HCT116 (cell line): ENCODE measurements around the gene RBM14. TPM values are rescaled to one million over a fixed set of nuclear protein-coding genes. Genes with fewer than 3 reads are reported as not detected.

Experiments
- ATAC-seq: fragments of 200-7000 bp; cut with Tn5 transposase; 2 replicates; pipeline ENCODE4 v1.9.1; 2020; ENCODE audit warnings: mild to moderate bottlenecking, moderate library complexity
- BruUV-seq: library from RNA; stranded (reverse); fragments of 400-500 nt; replicated peaks from 2 replicates; lab custom pipeline; 2021; lab: Mats Ljungman, UMichigan
- CTCF ChIA-PET: fragments of 300-600 bp; sonication (Branson Sonifier 250); formaldehyde crosslinking; loops from one replicate; lab custom pipeline; 2021; ENCODE audit warnings: antibody characterized with exemption; lab: Charles Lee
- POLR2A ChIA-PET: fragments of 300-600, 350-600 bp; sonication (Branson Sonifier 250); formaldehyde crosslinking; loops from one replicate; lab custom pipeline; 2021; ENCODE audit warnings: antibody characterized with exemption; lab: Charles Lee
- RAD21 ChIA-PET, 2 experiments: fragments of 300-600 bp; sonication (Branson Sonifier 250); formaldehyde crosslinking; loops; one replicate each; lab custom pipeline; 2023; ENCODE audit warnings: low total read pairs in 2 of 2; ENCODE audit not compliant: uncharacterized antibody in 2 of 2, unreplicated experiment in 2 of 2, low non-redundant PET in 1 of 2; lab: Charles Lee
- DNase-seq: peaks from one replicate; pipeline ENCODE4 v3.0.0-alpha.2; 2010; ENCODE audit warnings: low read depth, low spot score
- H2AFZ ChIP-seq: fragments of 200-600 bp; shearing (Covaris generic), sonication (generic); 2 replicates; pipeline ENCODE4 v1.6.1; 2017; ENCODE audit warnings: low read depth, mixed run types, mixed read lengths, antibody characterized with exemption, low read length; ENCODE audit not compliant: poor library complexity, severe bottlenecking
- H3K27ac ChIP-seq: 2 replicates; pipeline ENCODE4 v1.5.1; 2012; ENCODE audit warnings: low read depth, low read length
- H3K27me3 ChIP-seq: fragments of 200-600 bp; sonication (generic); 2 replicates; pipeline ENCODE4 v1.6.1; 2016; ENCODE audit warnings: mixed run types, low read length, mixed read lengths; ENCODE audit not compliant: insufficient read depth
- H3K36me3 ChIP-seq, 2 experiments: fragments of 200-500 bp in 1 of 2; fragments of 200-600 bp in 1 of 2; sonication (Bioruptor generic) in 1 of 2; sonication (generic) in 1 of 2; 2 replicates each; pipeline versions ENCODE4 v1.5.1 to v1.6.1; 2014 to 2016; ENCODE audit warnings: low read length in 2 of 2, inconsistent platforms in 1 of 2, mixed read lengths in 1 of 2, mixed run types in 1 of 2; ENCODE audit not compliant: insufficient read depth in 2 of 2, control insufficient read depth in 1 of 2
- H3K4me1 ChIP-seq, 2 experiments: fragments of 200-600 bp in 1 of 2; sonication (generic) in 1 of 2; 2 replicates each; pipeline versions ENCODE4 v1.5.1 to v1.6.1; 2012 to 2017; ENCODE audit warnings: low read length in 2 of 2, inconsistent platforms in 1 of 2, mild to moderate bottlenecking in 1 of 2, mixed read lengths in 1 of 2, mixed run types in 1 of 2, moderate library complexity in 1 of 2; ENCODE audit not compliant: insufficient read depth in 2 of 2, control insufficient read depth in 1 of 2
- H3K4me2 ChIP-seq: fragments of 200-600 bp; sonication (generic); 2 replicates; pipeline ENCODE4 v1.6.1; 2017; ENCODE audit warnings: mixed run types, low read length, mixed read lengths
- H3K4me3 ChIP-seq, 2 experiments: fragments of 200-600 bp in 1 of 2; sonication (generic) in 1 of 2; replicated peaks in 1 of 2; 2 replicates each; pipeline ENCODE4 v1.5.1; 2011 to 2016; ENCODE audit warnings: low read length in 2 of 2, control low read depth in 1 of 2, low read depth in 1 of 2, mild to moderate bottlenecking in 1 of 2, mixed read lengths in 1 of 2, mixed run types in 1 of 2
- H3K79me2 ChIP-seq: fragments of 200-600 bp; sonication (generic); 2 replicates; pipeline ENCODE4 v1.6.1; 2017; ENCODE audit warnings: mild to moderate bottlenecking, mixed run types, low read length, moderate library complexity, mixed read lengths; ENCODE audit not compliant: insufficient read depth
- H3K9ac ChIP-seq: fragments of 200-600 bp; sonication (generic); 2 replicates; pipeline ENCODE4 v1.6.1; 2016; ENCODE audit warnings: low read length, mixed read lengths
- H3K9me2 ChIP-seq: fragments of 200-600 bp; sonication (generic), shearing (Covaris generic); 2 replicates; pipeline ENCODE4 v1.6.1; 2017; ENCODE audit warnings: mixed run types, mild to moderate bottlenecking, moderate library complexity; ENCODE audit not compliant: insufficient read depth
- H3K9me3 ChIP-seq, 2 experiments: fragments of 200-500 bp in 1 of 2; fragments of 200-600 bp in 1 of 2; sonication (Bioruptor generic) in 1 of 2; sonication (generic) in 1 of 2; 2 replicates each; pipeline ENCODE4 v1.6.1; 2014 to 2017; ENCODE audit warnings: low read length in 2 of 2, mixed read lengths in 2 of 2, inconsistent platforms in 1 of 2, low read depth in 1 of 2, mild to moderate bottlenecking in 1 of 2, mixed run types in 1 of 2, moderate library complexity in 1 of 2; ENCODE audit not compliant: control insufficient read depth in 1 of 2, insufficient read depth in 1 of 2
- H4K20me1 ChIP-seq: fragments of 200-600 bp; sonication (generic), shearing (Covaris generic); 2 replicates; pipeline ENCODE4 v1.6.1; 2017; ENCODE audit warnings: mixed run types, mild to moderate bottlenecking, moderate library complexity; ENCODE audit not compliant: insufficient read depth
- ATF3 ChIP-seq: IDR thresholded peaks from 2 replicates; pipeline ENCODE4 v1.6.1; 2012
- CEBPB ChIP-seq: IDR thresholded peaks from 2 replicates; pipeline ENCODE4 v1.6.1; 2012; ENCODE audit warnings: low read depth
- CTCF ChIP-seq, 3 experiments: fragments of 200-600 bp in 1 of 3; sonication (generic) in 1 of 3; IDR thresholded peaks in 2 of 3; conservative IDR thresholded peaks in 1 of 3; 2 replicates each; pipeline ENCODE4 v1.5.1; 2012 to 2017; ENCODE audit warnings: low read depth in 2 of 3, low read length in 2 of 3, antibody characterized with exemption in 1 of 3, borderline replicate concordance in 1 of 3, control low read depth in 1 of 3, mild to moderate bottlenecking in 1 of 3, mixed read lengths in 1 of 3, mixed run types in 1 of 3, moderate library complexity in 1 of 3; ENCODE audit not compliant: insufficient read depth in 1 of 3
- EGR1 ChIP-seq: IDR thresholded peaks from 2 replicates; pipeline ENCODE4 v1.6.1; 2012; ENCODE audit warnings: low read depth
- ELF1 ChIP-seq: IDR thresholded peaks from 2 replicates; pipeline ENCODE4 v1.6.1; 2012; ENCODE audit warnings: low read depth, borderline replicate concordance
- EZH2phosphoT487 ChIP-seq: fragments of 200-600 bp; IDR thresholded peaks from 2 replicates; pipeline ENCODE4 v1.6.1; 2018; ENCODE audit warnings: antibody characterized with exemption, borderline replicate concordance
- POLR2AphosphoS5 ChIP-seq: IDR thresholded peaks from 2 replicates; pipeline ENCODE4 v1.6.1; 2011; ENCODE audit warnings: mild to moderate bottlenecking, low read depth, low read length, moderate library complexity
- SIN3A ChIP-seq: IDR thresholded peaks from 2 replicates; pipeline ENCODE4 v1.6.1; 2012; ENCODE audit warnings: low read depth
- TCF7L2 ChIP-seq: IDR thresholded peaks from 2 replicates; pipeline ENCODE4 v1.7.0; 2011; ENCODE audit warnings: borderline replicate concordance, inconsistent platforms; ENCODE audit not compliant: insufficient read depth, insufficient read length; ENCODE audit errors: extremely low read depth
- YY1 ChIP-seq: IDR thresholded peaks from 2 replicates; pipeline ENCODE4 v1.6.1; 2011; ENCODE audit warnings: low read length, low read depth, moderate library complexity, mild to moderate bottlenecking; ENCODE audit not compliant: insufficient replicate concordance; ENCODE audit errors: extremely low read depth
- ZBTB33 ChIP-seq: IDR thresholded peaks from 2 replicates; pipeline ENCODE4 v1.6.1; 2011; ENCODE audit warnings: mild to moderate bottlenecking, low read length, moderate library complexity; ENCODE audit not compliant: insufficient replicate concordance; ENCODE audit errors: extremely low read depth
- ZFX ChIP-seq: fragments of 450-650 bp; IDR thresholded peaks from 2 replicates; pipeline ENCODE4 v1.6.1; 2017
- ZNF274 ChIP-seq: fragments of 200-500 bp; sonication (Bioruptor generic); IDR thresholded peaks from 2 replicates; pipeline ENCODE4 v1.6.1; 2014; ENCODE audit warnings: mild to moderate bottlenecking, low read depth, low read length, inconsistent platforms
- intact Hi-C: fragments of 100-400 bp; cut with micrococcal nuclease; formaldehyde crosslinking; loops from 2 replicates; pipeline ENCODE4 v1.10.0; 2022
- total RNA-seq: library from RNA; stranded (reverse); gene quantifications from one replicate; pipeline ENCODE4 v1.2.1, GENCODE V29; 2021; ENCODE audit not compliant: unreplicated experiment

Gene RBM14
- total RNA-seq, 1 experiment from 2014 or later, result 95.3 TPM

GRCh38 chr11:66652651-66653050 lies 36.2 kb downstream of the RBM14 start:
- Histone ChIP-seq H3K27me3 (no peaks in the 10 kb centered on the region), H2AFZ (no peak overlapping the region), H3K36me3 (peaks cover 27 to 32% of the 10 kb centered on the region in 2 experiments), H3K4me3 (no peak overlapping the region), H3K4me1 (peaks cover 0 to 15% of the 10 kb centered on the region in 2 experiments; a peak in 2 of 4 replicates), H3K79me2 (peaks cover 96% of the 10 kb centered on the region), H3K9me3 (no peaks in the 10 kb centered on the region), H3K9me2 (no peaks in the 10 kb centered on the region), H3K4me2 (peak overlapping the region; percentile 21; the same call in 1 of the 2 replicates), H3K9ac (no peak overlapping the region), H4K20me1 (peaks cover 4% of the 10 kb centered on the region; the same call in 1 of the 2 replicates), H3K27ac (no peak overlapping the region)
- BruUV-seq, result no TSS peak
- no peak for ATAC-seq
- ChIA-PET RAD21 (no interaction called here), POLR2A (interaction anchor here (1.1 kb wide), 1 partner anchor 25 kb away, joined by 3 read pairs; the partner anchor contains the start of gene RBM4B), CTCF (no interaction called here)
- intact Hi-C loops, result no loop called here
- no peak for TF ChIP-seq ZFX
- no peak for TF ChIP-seq CTCF (IDR thresholded peaks at IDR 0.05 in 2 of 3, conservative IDR thresholded peaks at IDR 0.05 in 1 of 3; ENCODE audit: borderline replicate concordance in 1 of 3, insufficient read depth in 1 of 3, low read depth in 2 of 3, low read length in 2 of 3)
- TF ChIP-seq POLR2AphosphoS5, result no peak
- TF ChIP-seq ELF1, result no peak
- TF ChIP-seq TCF7L2, result no peak
- no peak for TF ChIP-seq ATF3
- no peak for DNase-seq

- RAD21 ChIA-PET, result no interaction called here
- ATAC-seq, result peak; percentile 11; the same call in 1 of the 2 replicates
- CTCF ChIA-PET, result no interaction called here
- Histone ChIP-seq H3K79me2 (peaks cover 95% of the 10 kb centered on the region), H3K27ac (no peak overlapping the region), H3K4me2 (peak overlapping the region; percentile 21; the same call in 1 of the 2 replicates), H3K4me3 (no peak overlapping the region), H3K9me2 (no peaks in the 10 kb centered on the region), H3K9me3 (no peaks in the 10 kb centered on the region), H2AFZ (no peak overlapping the region), H4K20me1 (peaks cover 4% of the 10 kb centered on the region; the same call in 1 of the 2 replicates)
- intact Hi-C loops, result no loop called here
- BruUV-seq, result no TSS peak
- TF ChIP-seq ZNF274 (no peak), TCF7L2 (no peak), SIN3A (no peak), ZBTB33 (no peak), POLR2AphosphoS5 (no peak), CEBPB (no peak), EGR1 (no peak), YY1 (no peak), ATF3 (no peak), EZH2phosphoT487 (no peak)
- TF ChIP-seq, all 23 proteins: peak for 0
- Histone ChIP-seq H3K9ac (no peak overlapping the region), H3K27me3 (no peaks in the 10 kb centered on the region), H3K36me3 (peaks cover 26 to 29% of the 10 kb centered on the region in 2 experiments), H3K4me1 (peaks cover 0 to 15% of the 10 kb centered on the region in 2 experiments; a peak in 2 of 4 replicates)
- no peak for DNase-seq
- POLR2A ChIA-PET, result interaction anchor here (1.1 kb wide), 1 partner anchor 24 kb away, joined by 3 read pairs; the partner anchor contains the start of gene RBM4B
Observed at GRCh38 chr11:66653123-66653522, 36.7 kb downstream of the RBM14 start.
